ENCODE results near the gene SPOCK1. TPM values are rescaled to one million over a fixed set of nuclear protein-coding genes. Genes with fewer than 3 reads are reported as not detected.

The SPOCK1 gene
- total and polyA plus RNA-seq, 2 of the 13 experiments (the other 11 are each of a cell fraction or from before 2014, with no cell fraction given): 0.18 to 0.29 TPM

DNA sequence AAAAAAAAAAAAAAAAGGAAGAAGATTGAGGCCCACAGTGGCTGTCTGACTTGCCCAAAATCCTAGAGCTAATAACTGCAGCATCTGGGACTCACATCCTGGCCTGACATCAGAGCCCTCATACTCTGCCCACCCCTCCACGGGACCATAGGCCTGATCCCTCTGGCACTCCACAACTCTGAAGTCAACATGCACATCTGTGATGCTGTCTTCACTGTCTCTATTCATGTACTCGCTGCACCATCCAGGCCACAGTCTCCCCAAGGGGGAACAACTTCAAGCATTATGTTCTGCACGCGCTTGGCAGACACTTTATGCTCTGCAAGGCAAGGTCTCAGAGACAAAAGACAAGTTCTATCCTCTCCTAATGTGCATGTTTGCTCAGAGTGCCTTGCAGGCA is 158.2 kb downstream of the SPOCK1 start:
- FAIRE-seq: no peak
- no peak for DNase-seq (ENCODE audit: low spot score)
- intact Hi-C loops (cut with micrococcal nuclease; ENCODE audit: unreplicated experiment): no loop called here
- in situ Hi-C loops (cut with HindIII; ENCODE audit: extremely low pct_ligation_motif_present, low pct_unique_long_range_greater_than_20kb): loop anchor here (10.0 kb wide), 1 partner anchor 154 kb away; the partner anchor contains the start of gene SPOCK1
- H3K4me1 ChIP-seq (ENCODE audit: insufficient read depth, low read length): no peaks in the 10 kb centered on the region
- no peak for ATAC-seq
- 53% methylated on average over 4 of the region's 4 CpGs for WGBS (ENCODE audit: low lambda C conversion rate)
- no peaks in the 10 kb centered on the region for H3K36me3 ChIP-seq (replicated peaks in 1 of 2; ENCODE audit: control insufficient read depth in 1 of 2, insufficient read depth in 2 of 2, low read length in 2 of 2)
- no peak overlapping the region for H3K4me3 ChIP-seq (replicated peaks in 1 of 3; ENCODE audit: insufficient read depth in 1 of 3, low read depth in 2 of 3, low read length in 3 of 3)
- ChIA-PET POLR2A (no interaction called here), CTCF (ENCODE audit: low intra/inter-chr PET ratio, low total read pairs) (no interaction called here)
- no peak overlapping the region for H3K4me2 ChIP-seq (ENCODE audit: low read depth, low read length)
- H2AFZ ChIP-seq (ENCODE audit: low read length): no peak overlapping the region
- BruUV-seq (replicated peaks): no TSS peak
- H3K27ac ChIP-seq (ENCODE audit: extremely low read length, insufficient read depth, low read length): no peak overlapping the region
- no peak overlapping the region for H3K9ac ChIP-seq (ENCODE audit: insufficient read depth, low read depth, low read length)
- H4K20me1 ChIP-seq (ENCODE audit: insufficient read depth, low read length): no peaks in the 10 kb centered on the region
- no peaks in the 10 kb centered on the region for H3K9me3 ChIP-seq (ENCODE audit: low read length)
- no peaks in the 10 kb centered on the region for H3K27me3 ChIP-seq (ENCODE audit: control insufficient read depth in 1 of 2, insufficient read depth in 2 of 2, low read length in 2 of 2)
- no peaks in the 10 kb centered on the region for H3K79me2 ChIP-seq (ENCODE audit: insufficient read depth, low read length)
- TF ChIP-seq ZNF496 (CRISPR knock-in tag; IDR thresholded peaks at IDR 0.05; ENCODE audit: insufficient replicate concordance): no peak
- TF ChIP-seq ZMAT3 (CRISPR knock-in tag; conservative IDR thresholded peaks at IDR 0.05): no peak
- no peak for TF ChIP-seq PRDM15 (CRISPR knock-in tag; IDR thresholded peaks at IDR 0.05)

- in situ Hi-C loops (cut with HindIII; ENCODE audit: extremely low pct_ligation_motif_present, low pct_unique_long_range_greater_than_20kb): no loop called here
- POLR2A ChIA-PET: no interaction called here
Observed at GRCh38 chr5:137336565-137337120, 162.5 kb downstream of the SPOCK1 start.

More at GRCh38 chr5:137336565-137337120, 162.5 kb downstream of the SPOCK1 start:
- no peak overlapping the region for H2AFZ ChIP-seq (ENCODE audit: low read length)
- ATAC-seq (no peak), FAIRE-seq (no peak), DNase-seq (ENCODE audit: low spot score) (no peak)
- BruUV-seq (replicated peaks): no TSS peak
- no peaks in the 10 kb centered on the region for H3K4me1 ChIP-seq (ENCODE audit: insufficient read depth, low read length)
- H3K27me3 ChIP-seq (ENCODE audit: control insufficient read depth in 1 of 2, insufficient read depth in 2 of 2, low read length in 2 of 2): no peaks in the 10 kb centered on the region
- H4K20me1 ChIP-seq (ENCODE audit: insufficient read depth, low read length): no peaks in the 10 kb centered on the region
- no peaks in the 10 kb centered on the region for H3K9me3 ChIP-seq (ENCODE audit: low read length)
- H3K4me3 ChIP-seq (replicated peaks in 1 of 3; ENCODE audit: insufficient read depth in 1 of 3, low read depth in 2 of 3, low read length in 3 of 3): no peak overlapping the region
- H3K27ac ChIP-seq (ENCODE audit: extremely low read length, insufficient read depth, low read length): no peak overlapping the region
- no peak overlapping the region for H3K9ac ChIP-seq (ENCODE audit: insufficient read depth, low read depth, low read length)
- TF ChIP-seq ZNF205 (CRISPR knock-in tag; IDR thresholded peaks at IDR 0.05) (no peak), ZNF317 (CRISPR knock-in tag; IDR thresholded peaks at IDR 0.05) (no peak)
- no peaks in the 10 kb centered on the region for H3K79me2 ChIP-seq (ENCODE audit: insufficient read depth, low read length)
- CTCF ChIA-PET (ENCODE audit: low intra/inter-chr PET ratio, low total read pairs): no interaction called here
- H3K36me3 ChIP-seq (replicated peaks in 1 of 2; ENCODE audit: control insufficient read depth in 1 of 2, insufficient read depth in 2 of 2, low read length in 2 of 2): no peaks in the 10 kb centered on the region
- H3K4me2 ChIP-seq (ENCODE audit: low read depth, low read length): no peak overlapping the region
- intact Hi-C loops (cut with micrococcal nuclease; ENCODE audit: unreplicated experiment): no loop called here
